ENCODE data around the gene FLAD1.
A peak's percentile ranks its signal among the peaks of the same experiment; 100 is the strongest.
"Not testable (repeated sequence)": the region's sequence is repeated elsewhere in the genome, so short reads cannot be mapped to it uniquely, and the experiment has no call there.

Gene FLAD1

GRCh38 chr1:154975409-154976059, 7.6 kb upstream of the FLAD1 start:
- Histone ChIP-seq H3K4me3 (peak overlapping the region; percentile 97), H3K36me3 (ENCODE audit: insufficient read depth, low read length) (peaks cover 35% of the 10 kb centered on the region), H3K9ac (ENCODE audit: insufficient read length) (peak overlapping the region; percentile 91), H3K9me3 (ENCODE audit: low read depth, low read length) (no peaks in the 10 kb centered on the region), H3K27ac (peak overlapping the region; percentile 95)
- no peak for DNase-seq (ENCODE audit: low read depth, low spot score)
- TF ChIP-seq POLR2AphosphoS5 (IDR thresholded peaks at IDR 0.05; ENCODE audit: borderline replicate concordance, low read depth, low read length) (no peak), FOXP2 (optimal IDR thresholded peaks at IDR 0.05; ENCODE audit: control extremely low read depth, extremely low read length, insufficient read depth) (no peak), EZH2 (IDR thresholded peaks at IDR 0.05) (no peak)

- DNase-seq (ENCODE audit: low read depth, low spot score); H3K9me3 ChIP-seq (ENCODE audit: low read depth, low read length); H3K4me3 ChIP-seq: not testable (repeated sequence)
- peak overlapping the region; percentile 31 for H3K9ac ChIP-seq (ENCODE audit: insufficient read length)
- peaks cover 45% of the 10 kb centered on the region for H3K36me3 ChIP-seq (ENCODE audit: insufficient read depth, low read length)
- peak overlapping the region; percentile 45 for H3K27ac ChIP-seq
Measured at GRCh38 chr1:154977762-154978161, 5.4 kb upstream of the FLAD1 start.

- no peak for DNase-seq (ENCODE audit: low read depth, low spot score)
- peaks cover 45% of the 10 kb centered on the region for H3K36me3 ChIP-seq (ENCODE audit: insufficient read depth, low read length)
- no peaks in the 10 kb centered on the region for H3K9me3 ChIP-seq (ENCODE audit: low read depth, low read length)
- H3K9ac ChIP-seq (ENCODE audit: insufficient read length), result no peak overlapping the region
- 0 out of 2 replicates have a peak overlapping the region, but pooled peaks have one; percentile 1 for H3K27ac ChIP-seq
- TF ChIP-seq FOXP2 (optimal IDR thresholded peaks at IDR 0.05; ENCODE audit: control extremely low read depth, extremely low read length, insufficient read depth) (no peak), EZH2 (IDR thresholded peaks at IDR 0.05) (no peak), POLR2AphosphoS5 (IDR thresholded peaks at IDR 0.05; ENCODE audit: borderline replicate concordance, low read depth, low read length) (no peak)
- no peak overlapping the region for H3K4me3 ChIP-seq
Measured at GRCh38 chr1:154978360-154978759, 4.8 kb upstream of the FLAD1 start.

- Histone ChIP-seq H3K36me3 (ENCODE audit: insufficient read depth, low read length) (peaks cover 45% of the 10 kb centered on the region), H3K9ac (ENCODE audit: insufficient read length) (peak overlapping the region; percentile 92), H3K9me3 (ENCODE audit: low read depth, low read length) (no peaks in the 10 kb centered on the region), H3K27ac (peak overlapping the region; percentile 90), H3K4me3 (peak overlapping the region; percentile 84)
- no peak for TF ChIP-seq EZH2 (IDR thresholded peaks at IDR 0.05)
- no peak for TF ChIP-seq POLR2AphosphoS5 (IDR thresholded peaks at IDR 0.05; ENCODE audit: borderline replicate concordance, low read depth, low read length)
- no peak for TF ChIP-seq FOXP2 (optimal IDR thresholded peaks at IDR 0.05; ENCODE audit: control extremely low read depth, extremely low read length, insufficient read depth)
- DNase-seq (ENCODE audit: low read depth, low spot score), result no peak
Measured at GRCh38 chr1:154982341-154982740, 803 bp upstream of the FLAD1 start.

GRCh38 chr1:154983776-154984466, 777 bp downstream of the FLAD1 start:
- Histone ChIP-seq H3K27ac (peak overlapping the region; percentile 58), H3K9ac (ENCODE audit: insufficient read length) (peak overlapping the region; percentile 93), H3K4me3 (peak overlapping the region; percentile 84), H3K9me3 (ENCODE audit: low read depth, low read length) (no peaks in the 10 kb centered on the region), H3K36me3 (ENCODE audit: insufficient read depth, low read length) (peaks cover 47% of the 10 kb centered on the region)
- DNase-seq (ENCODE audit: low read depth, low spot score), result no peak
- TF ChIP-seq EZH2 (IDR thresholded peaks at IDR 0.05), result no peak

GRCh38 chr1:154986736-154987135, 3.6 kb downstream of the FLAD1 start:
- not testable (repeated sequence) for H3K9ac ChIP-seq (ENCODE audit: insufficient read length); H3K4me3 ChIP-seq; H3K27ac ChIP-seq; DNase-seq (ENCODE audit: low read depth, low spot score); H3K9me3 ChIP-seq (ENCODE audit: low read depth, low read length)
- H3K36me3 ChIP-seq (ENCODE audit: insufficient read depth, low read length), result peaks cover 41% of the 10 kb centered on the region

GRCh38 chr1:154987326-154987725, 4.2 kb downstream of the FLAD1 start:
- H3K9me3 ChIP-seq (ENCODE audit: low read depth, low read length), result no peaks in the 10 kb centered on the region
- H3K9ac ChIP-seq (ENCODE audit: insufficient read length), result no peak overlapping the region
- no peak for DNase-seq (ENCODE audit: low read depth, low spot score)
- no peak overlapping the region for H3K27ac ChIP-seq
- peaks cover 41% of the 10 kb centered on the region for H3K36me3 ChIP-seq (ENCODE audit: insufficient read depth, low read length)
- TF ChIP-seq EZH2 (IDR thresholded peaks at IDR 0.05) (no peak), POLR2AphosphoS5 (IDR thresholded peaks at IDR 0.05; ENCODE audit: borderline replicate concordance, low read depth, low read length) (no peak), FOXP2 (optimal IDR thresholded peaks at IDR 0.05; ENCODE audit: control extremely low read depth, extremely low read length, insufficient read depth) (no peak)
- H3K4me3 ChIP-seq, result no peak overlapping the region

DNA sequence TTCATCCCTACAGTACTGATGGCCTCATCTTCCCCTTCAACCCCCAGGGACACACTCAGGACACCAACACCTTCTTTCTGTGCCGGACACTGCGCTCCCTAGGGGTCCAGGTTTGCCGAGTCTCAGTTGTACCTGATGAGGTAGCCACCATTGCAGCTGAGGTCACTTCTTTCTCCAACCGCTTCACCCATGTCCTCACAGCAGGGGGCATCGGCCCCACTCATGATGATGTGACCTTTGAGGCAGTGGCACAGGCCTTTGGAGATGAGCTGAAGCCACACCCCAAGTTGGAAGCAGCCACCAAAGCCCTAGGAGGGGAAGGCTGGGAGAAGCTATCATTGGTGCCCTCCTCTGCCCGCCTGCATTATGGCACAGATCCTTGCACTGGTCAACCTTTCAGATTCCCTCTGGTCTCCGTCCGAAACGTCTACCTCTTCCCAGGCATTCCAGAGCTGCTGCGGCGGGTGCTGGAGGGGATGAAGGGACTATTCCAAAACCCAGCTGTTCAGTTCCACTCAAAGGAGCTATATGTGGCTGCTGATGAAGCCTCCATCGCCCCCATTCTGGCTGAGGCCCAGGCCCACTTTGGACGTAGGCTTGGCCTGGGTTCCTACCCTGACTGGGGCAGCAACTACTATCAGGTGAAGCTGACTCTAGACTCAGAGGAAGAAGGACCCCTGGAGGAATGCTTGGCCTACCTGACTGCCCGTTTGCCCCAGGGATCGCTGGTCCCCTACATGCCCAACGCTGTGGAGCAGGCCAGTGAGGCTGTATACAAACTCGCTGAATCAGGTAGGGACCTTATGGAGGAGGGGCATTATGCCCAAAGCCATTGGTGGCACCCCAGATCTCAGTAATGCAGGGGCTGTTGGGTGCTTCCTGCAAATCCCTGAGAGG, 5.2 kb downstream of the FLAD1 start:
- Histone ChIP-seq H3K4me3 (no peak overlapping the region), H3K27ac (no peak overlapping the region), H3K36me3 (ENCODE audit: insufficient read depth, low read length) (peaks cover 41% of the 10 kb centered on the region), H3K9ac (ENCODE audit: insufficient read length) (no peak overlapping the region), H3K9me3 (ENCODE audit: low read depth, low read length) (no peaks in the 10 kb centered on the region)
- TF ChIP-seq EZH2 (IDR thresholded peaks at IDR 0.05), result no peak
- no peak for TF ChIP-seq POLR2AphosphoS5 (IDR thresholded peaks at IDR 0.05; ENCODE audit: borderline replicate concordance, low read depth, low read length)
- no peak for TF ChIP-seq FOXP2 (optimal IDR thresholded peaks at IDR 0.05; ENCODE audit: control extremely low read depth, extremely low read length, insufficient read depth)
- DNase-seq (ENCODE audit: low read depth, low spot score), result no peak

Data from SK-N-MC (cell line).